Progenitor cell of endocrine pancreas (in vitro differentiated cells): ENCODE measurements around the gene PTPN5. TPM values are rescaled to one million over a fixed set of nuclear protein-coding genes. Genes with fewer than 3 reads are reported as not detected.
A peak's percentile ranks its signal among the peaks of the same experiment; 100 is the strongest.

Experiments
- DNase-seq: peaks from one replicate; pipeline ENCODE4 v3.0.0; 2021; ENCODE audit warnings: low spot score; ENCODE audit not compliant: unreplicated experiment
- H3K27ac Mint-ChIP-seq: 2 replicates; pipeline ENCODE4 v1.8.0; 2021; ENCODE audit warnings: mild to moderate bottlenecking, moderate library complexity, mixed read lengths
- H3K27me3 Mint-ChIP-seq: 2 replicates; pipeline ENCODE4 v1.8.0; 2021; ENCODE audit warnings: mixed read lengths
- H3K36me3 Mint-ChIP-seq: 2 replicates; pipeline ENCODE4 v1.8.0; 2022; ENCODE audit warnings: mixed read lengths; ENCODE audit not compliant: insufficient read depth
- H3K4me1 Mint-ChIP-seq: 2 replicates; pipeline ENCODE4 v1.8.0; 2021; ENCODE audit warnings: low read depth, mixed read lengths
- H3K4me3 Mint-ChIP-seq: 2 replicates; pipeline ENCODE4 v1.8.0; 2021; ENCODE audit warnings: low read depth, mild to moderate bottlenecking, moderate library complexity, mixed read lengths
- H3K9me3 Mint-ChIP-seq: 2 replicates; pipeline ENCODE4 v1.8.0; 2021; ENCODE audit warnings: low read depth, mixed read lengths
- CTCF ChIP-seq: fragments of 200-600 bp; sonication (generic); IDR thresholded peaks from one replicate; pipeline ENCODE4 v1.5.0; 2021; ENCODE audit warnings: antibody characterized with exemption, mild to moderate bottlenecking; ENCODE audit not compliant: unreplicated experiment
- total RNA-seq: library from RNA; stranded (reverse); gene quantifications from 2 replicates; pipeline ENCODE4 v1.2.1, GENCODE V29; 2021

PTPN5 gene
- total RNA-seq, 1 donor from 2014 or later, result 12.6 TPM

- Mint-ChIP-seq H3K4me1 (peaks cover 6% of the 10 kb centered on the region), H3K9me3 (no peaks in the 10 kb centered on the region), H3K4me3 (peak overlapping the region; percentile 65), H3K27me3 (peaks cover 9% of the 10 kb centered on the region), H3K27ac (peak overlapping the region; percentile 37), H3K36me3 (peaks cover 2% of the 10 kb centered on the region)
- no peak for DNase-seq
- TF ChIP-seq CTCF, result no peak
Measured at GRCh38 chr11:18704698-18705097, 86.9 kb downstream of the PTPN5 start.

GRCh38 chr11:18704045-18704645 lies 87.5 kb downstream of the PTPN5 start:
- Mint-ChIP-seq H3K4me1 (peaks cover 11% of the 10 kb centered on the region), H3K9me3 (no peaks in the 10 kb centered on the region), H3K4me3 (no peak overlapping the region), H3K36me3 (peaks cover 2% of the 10 kb centered on the region), H3K27me3 (peaks cover 7% of the 10 kb centered on the region), H3K27ac (no peak overlapping the region)
- DNase-seq, result no peak
- no peak for TF ChIP-seq CTCF

GRCh38 chr11:18703001-18703763 lies 88.4 kb downstream of the PTPN5 start:
- TF ChIP-seq CTCF, result no peak
- H3K27ac Mint-ChIP-seq, result no peak overlapping the region
- peaks cover 6% of the 10 kb centered on the region for H3K27me3 Mint-ChIP-seq
- peaks cover 13% of the 10 kb centered on the region for H3K4me1 Mint-ChIP-seq
- peaks cover 2% of the 10 kb centered on the region for H3K36me3 Mint-ChIP-seq
- DNase-seq, result no peak
- H3K9me3 Mint-ChIP-seq, result no peaks in the 10 kb centered on the region
- H3K4me3 Mint-ChIP-seq, result no peak overlapping the region

GRCh38 chr11:18701614-18702216 lies 89.9 kb downstream of the PTPN5 start:
- Mint-ChIP-seq H3K27me3 (peaks cover 14% of the 10 kb centered on the region), H3K9me3 (no peaks in the 10 kb centered on the region), H3K27ac (peak overlapping the region; percentile 79), H3K4me1 (peaks cover 15% of the 10 kb centered on the region), H3K36me3 (peaks cover 2% of the 10 kb centered on the region), H3K4me3 (no peak overlapping the region)
- TF ChIP-seq CTCF, result no peak
- DNase-seq, result no peak

GRCh38 chr11:18700872-18701271 lies 90.7 kb downstream of the PTPN5 start:
- Mint-ChIP-seq H3K4me1 (peaks cover 11% of the 10 kb centered on the region), H3K9me3 (no peaks in the 10 kb centered on the region), H3K27ac (no peak overlapping the region), H3K36me3 (peaks cover 2% of the 10 kb centered on the region), H3K4me3 (peak overlapping the region; percentile 55), H3K27me3 (peaks cover 18% of the 10 kb centered on the region)
- no peak for TF ChIP-seq CTCF
- DNase-seq, result no peak
